Kidney (tissue), 14 donors: ENCODE measurements around the gene SSBP4. TPM values are rescaled to one million over a fixed set of nuclear protein-coding genes. Genes with fewer than 3 reads are reported as not detected.

Experiments
- DNase-seq, 5 donors: peaks; one replicate each; pipeline ENCODE4 v3.0.0-alpha.2; 2013 to 2020
- FAIRE-seq: peaks from 2 replicates; lab custom pipeline; 2012; peaks lifted over from hg19 to GRCh38; lab: Jason Lieb, UNC
- H3K27ac ChIP-seq, 2 donors: one replicate each; pipeline ENCODE4 v1.7.0; 2013; ENCODE audit warnings: low read depth in 2 of 2, low read length in 2 of 2, inconsistent platforms in 1 of 2
- H3K27me3 ChIP-seq: one replicate; pipeline ENCODE4 v1.7.1; 2013; ENCODE audit warnings: low read length, inconsistent platforms; ENCODE audit not compliant: control insufficient read depth, insufficient read depth
- H3K36me3 ChIP-seq, 3 donors: one replicate each; pipeline versions ENCODE4 v1.7.0 to v1.7.1; 2013; ENCODE audit warnings: low read length in 3 of 3, control low read depth in 1 of 3, inconsistent platforms in 1 of 3; ENCODE audit not compliant: insufficient read depth in 3 of 3, control insufficient read depth in 2 of 3
- H3K4me1 ChIP-seq, 3 donors: one replicate each; pipeline versions ENCODE4 v1.7.0 to v1.7.1; 2013; ENCODE audit warnings: low read length in 3 of 3, inconsistent platforms in 1 of 3, low read depth in 1 of 3; ENCODE audit not compliant: control insufficient read depth in 2 of 3, insufficient read depth in 2 of 3
- H3K4me3 ChIP-seq, 3 donors: one replicate each; pipeline versions ENCODE4 v1.7.0 to v1.8.1; 2013; ENCODE audit warnings: low read length in 3 of 3, control low read depth in 1 of 3, inconsistent platforms in 1 of 3
- H3K9ac ChIP-seq, 3 donors: one replicate each; pipeline versions ENCODE4 v1.7.0 to v1.7.1; 2013; ENCODE audit warnings: low read length in 3 of 3, control low read depth in 1 of 3, inconsistent platforms in 1 of 3
- H3K9me3 ChIP-seq, 3 donors: one replicate each; pipeline versions ENCODE4 v1.7.0 to v1.7.1; 2013; ENCODE audit warnings: low read length in 3 of 3, control low read depth in 1 of 3, inconsistent platforms in 1 of 3; ENCODE audit not compliant: control insufficient read depth in 2 of 3, insufficient read depth in 1 of 3
- CTCF ChIP-seq: IDR thresholded peaks from 3 replicates; pipeline ENCODE4 v1.5.1; 2012; ENCODE audit warnings: mild to moderate bottlenecking, moderate library complexity, borderline replicate concordance; ENCODE audit not compliant: insufficient read depth; ENCODE audit errors: extremely low read depth
- intact Hi-C: fragments of 100-400 bp; cut with DNase I; formaldehyde crosslinking; loops from one replicate; pipeline ENCODE4 v1.11.1; 2022
- microRNA-seq: library from miRNA; unstranded; fragments of <30 nt; microRNA quantifications from one replicate; pipeline ENCODE4 v1.2.0, GENCODE V29; 2020
- polyA plus RNA-seq: library from polyadenylated mRNA; stranded (reverse); fragments of 350-450 nt; fragmentation: Illumina TruSeq; extraction: RNeasy Lipid Tissue Mini Kit (QIAGEN cat#74804); gene quantifications from one replicate; pipeline ENCODE4 v1.2.3, GENCODE V29; 2014; ENCODE audit warnings: low read depth, low replicate concordance; ENCODE audit not compliant: insufficient read depth
- total RNA-seq: library from RNA; stranded (reverse); fragmentation: NEBNext Ultra II Directional; extraction: Animal tissue kit (Norgen Biotek cat#: 25700); gene quantifications from one replicate; pipeline ENCODE4 v1.2.1, GENCODE V29; 2021
- donor health status: control.
- donor health status: control.
- donor health status: control.
- donor health status: control.
- donor health status: control.
- donor health status: DM: yes; HTN: yes; CAD: no.
- donor health status: Normal renal cell carcinoma (clear cell type).

The SSBP4 gene
- total and polyA plus RNA-seq, 2 donors from 2014 or later = 64.9 to 74.9 TPM

GRCh38 chr19:18481505-18482222 is 62.5 kb downstream of the SSBP4 start:
- FAIRE-seq = no peak

DNA sequence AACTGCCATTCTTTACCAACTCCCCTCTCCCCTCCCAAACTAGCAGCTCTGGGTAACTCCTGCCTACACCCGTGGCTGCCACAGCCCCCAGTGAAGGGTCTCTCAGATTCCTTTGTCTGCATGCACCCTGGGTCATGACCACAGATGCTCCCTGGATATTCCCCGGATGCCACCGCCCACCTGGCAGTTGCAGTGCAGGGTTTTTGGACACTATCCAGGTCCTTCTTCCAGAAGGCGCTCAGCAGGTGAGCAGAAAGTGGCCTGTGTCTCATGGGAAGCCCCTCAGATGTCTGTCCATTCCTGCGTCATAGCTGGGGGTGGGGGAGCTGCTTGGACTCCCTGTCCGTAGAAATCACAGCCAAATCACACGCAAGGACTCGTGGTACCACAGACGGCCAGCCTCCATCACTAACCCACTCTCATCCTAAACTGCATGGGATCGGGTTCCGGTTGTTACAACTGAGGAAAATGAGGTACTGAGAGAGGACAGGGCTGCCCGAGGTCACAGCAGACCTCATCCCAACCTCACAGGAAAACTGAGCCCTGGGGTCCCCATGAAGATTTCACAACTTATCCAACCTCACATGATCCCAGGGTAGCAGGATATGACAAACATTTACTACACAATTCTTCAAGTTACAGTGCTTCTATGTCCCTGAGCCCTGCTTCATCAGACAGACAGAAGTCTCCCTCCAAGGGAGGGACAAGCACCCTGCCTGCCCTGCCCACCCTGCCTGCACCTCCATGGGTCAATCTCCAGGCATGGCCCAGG is 64.1 kb downstream of the SSBP4 start:
- no peak for TF ChIP-seq CTCF
- no peak overlapping the region for H3K27ac ChIP-seq
- no peak for FAIRE-seq
- no peak for DNase-seq
- H3K9me3 ChIP-seq = no peaks in the 10 kb centered on the region
- peaks cover 0 to 72% (median 70%) of the 10 kb centered on the region in 3 donors for H3K4me1 ChIP-seq
- intact Hi-C loops = no loop called here
- H3K9ac ChIP-seq = no peak overlapping the region
- no peaks in the 10 kb centered on the region for H3K27me3 ChIP-seq
- H3K4me3 ChIP-seq = no peak overlapping the region
- no peaks in the 10 kb centered on the region for H3K36me3 ChIP-seq

More at GRCh38 chr19:18481505-18482222, 62.5 kb downstream of the SSBP4 start:
- no peaks in the 10 kb centered on the region for H3K36me3 ChIP-seq
- no peaks in the 10 kb centered on the region for H3K27me3 ChIP-seq
- H3K4me1 ChIP-seq = peaks cover 0 to 64% (median 56%) of the 10 kb centered on the region in 3 donors
- no peak overlapping the region for H3K27ac ChIP-seq
- intact Hi-C loops = no loop called here
- H3K9me3 ChIP-seq = no peaks in the 10 kb centered on the region
- DNase-seq = no peak
- TF ChIP-seq CTCF = no peak
- H3K9ac ChIP-seq = no peak overlapping the region
- no peak overlapping the region for H3K4me3 ChIP-seq

Small RNAs within 50 kb of the gene (microRNA-seq; reads per million reads assigned to microRNA genes)
- gene MIR3189 = not detected

Other genes with a start within 250 kb of the SSBP4 start
- gene IFI30, start 245.6 kb upstream of the SSBP4 start, total RNA-seq = 109 TPM
- 173 TPM for gene IFI30, start 245.6 kb upstream of the SSBP4 start, polyA plus RNA-seq
- gene MPV17L2, start 226.2 kb upstream of the SSBP4 start, total RNA-seq = 11.5 TPM
- 31.1 TPM for gene MPV17L2, start 226.2 kb upstream of the SSBP4 start, polyA plus RNA-seq
- 5.2 TPM for gene RAB3A, start 215.4 kb upstream of the SSBP4 start, total RNA-seq
- gene RAB3A, start 215.4 kb upstream of the SSBP4 start, polyA plus RNA-seq = 10.5 TPM
- 2.0 TPM for gene PDE4C, start 193.0 kb upstream of the SSBP4 start, total RNA-seq
- not detected for gene PDE4C, start 193.0 kb upstream of the SSBP4 start, polyA plus RNA-seq
- gene IQCN, start 144.9 kb upstream of the SSBP4 start, total RNA-seq = 6.3 TPM
- 0.82 TPM for gene IQCN, start 144.9 kb upstream of the SSBP4 start, polyA plus RNA-seq
- gene JUND, start 137.8 kb upstream of the SSBP4 start, total RNA-seq = 181 TPM
- 117 TPM for gene JUND, start 137.8 kb upstream of the SSBP4 start, polyA plus RNA-seq
- 87.7 TPM for gene LSM4, start 96.3 kb upstream of the SSBP4 start, total RNA-seq
- gene LSM4, start 96.3 kb upstream of the SSBP4 start, polyA plus RNA-seq = 245 TPM
- 54.5 TPM for gene PGPEP1, start 78.8 kb upstream of the SSBP4 start, total RNA-seq
- gene PGPEP1, start 78.8 kb upstream of the SSBP4 start, polyA plus RNA-seq = 76.1 TPM
- 51.2 TPM for gene GDF15, start 33.2 kb upstream of the SSBP4 start, total RNA-seq
- gene GDF15, start 33.2 kb upstream of the SSBP4 start, polyA plus RNA-seq = 154 TPM
- gene LRRC25, start 21.8 kb upstream of the SSBP4 start, total RNA-seq = 13.1 TPM
- gene LRRC25, start 21.8 kb upstream of the SSBP4 start, polyA plus RNA-seq = 2.7 TPM
- 68.6 TPM for gene ISYNA1, start 18.7 kb downstream of the SSBP4 start, total RNA-seq
- gene ISYNA1, start 18.7 kb downstream of the SSBP4 start, polyA plus RNA-seq = 101 TPM
- gene ELL, start 102.7 kb downstream of the SSBP4 start, total RNA-seq = 25.2 TPM
- 5.7 TPM for gene ELL, start 102.7 kb downstream of the SSBP4 start, polyA plus RNA-seq
- 207 TPM for gene FKBP8, start 124.2 kb downstream of the SSBP4 start, total RNA-seq
- gene FKBP8, start 124.2 kb downstream of the SSBP4 start, polyA plus RNA-seq = 314 TPM
- 69.9 TPM for gene KXD1, start 138.5 kb downstream of the SSBP4 start, total RNA-seq
- 56.3 TPM for gene KXD1, start 138.5 kb downstream of the SSBP4 start, polyA plus RNA-seq
- gene UBA52, start 152.5 kb downstream of the SSBP4 start, total RNA-seq = 828 TPM
- 1,481 TPM for gene UBA52, start 152.5 kb downstream of the SSBP4 start, polyA plus RNA-seq
- gene REX1BD, start 169.4 kb downstream of the SSBP4 start, total RNA-seq = 56.9 TPM
- 104 TPM for gene REX1BD, start 169.4 kb downstream of the SSBP4 start, polyA plus RNA-seq
- gene CRLF1, start 187.4 kb downstream of the SSBP4 start, total RNA-seq = 28.9 TPM
- gene CRLF1, start 187.4 kb downstream of the SSBP4 start, polyA plus RNA-seq = 6.6 TPM
- gene TMEM59L, start 193.5 kb downstream of the SSBP4 start, total RNA-seq = 5.9 TPM
- gene TMEM59L, start 193.5 kb downstream of the SSBP4 start, polyA plus RNA-seq = 1.5 TPM
- 16.1 TPM for gene KLHL26, start 217.6 kb downstream of the SSBP4 start, total RNA-seq
- gene KLHL26, start 217.6 kb downstream of the SSBP4 start, polyA plus RNA-seq = 5.6 TPM